NCI-H1694 (cell line): Measurements from ENCODE around the gene GRIN2A.
A peak's percentile ranks its signal among the peaks of the same experiment; 100 is the strongest.

Source experiments
- DNase-seq: peaks from one replicate; lab custom pipeline; 2025; lab: John Stamatoyannopoulos, UW

Gene GRIN2A

DNA sequence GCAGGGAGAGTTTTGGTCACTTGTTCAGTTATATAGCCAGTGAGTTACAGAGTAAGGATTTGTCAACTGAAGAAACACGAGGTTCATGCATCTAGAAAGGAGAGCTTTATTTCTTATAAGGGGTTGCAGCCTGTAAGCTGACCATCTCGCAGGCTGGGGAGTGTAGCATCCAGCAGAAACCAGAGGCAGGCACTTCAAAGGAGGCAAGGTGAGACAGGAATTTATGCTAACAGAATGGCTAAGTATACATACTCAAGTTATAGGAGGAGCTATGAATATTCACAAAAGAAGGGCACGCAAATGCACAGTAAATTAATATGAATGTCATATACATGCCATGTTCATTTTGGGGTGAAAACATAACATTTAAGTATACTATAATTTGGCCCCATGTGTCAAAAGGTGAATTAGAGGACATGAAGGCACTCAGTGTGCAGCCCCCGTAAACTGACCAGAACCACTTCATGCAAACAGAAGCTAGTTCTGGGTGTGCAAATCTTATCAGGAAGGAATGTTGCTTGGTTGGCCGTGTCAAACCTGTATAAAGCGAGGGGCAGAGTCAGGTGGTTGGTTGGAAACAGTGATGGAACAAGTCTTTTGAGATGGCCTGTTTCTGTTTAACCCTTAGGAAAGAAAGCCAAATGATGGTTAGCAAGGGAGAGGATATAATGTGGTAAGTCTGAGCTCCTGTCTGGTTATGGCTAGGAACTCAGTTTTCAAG, 97.0 kb downstream of the GRIN2A start:
- DNase-seq = no peak

DNA sequence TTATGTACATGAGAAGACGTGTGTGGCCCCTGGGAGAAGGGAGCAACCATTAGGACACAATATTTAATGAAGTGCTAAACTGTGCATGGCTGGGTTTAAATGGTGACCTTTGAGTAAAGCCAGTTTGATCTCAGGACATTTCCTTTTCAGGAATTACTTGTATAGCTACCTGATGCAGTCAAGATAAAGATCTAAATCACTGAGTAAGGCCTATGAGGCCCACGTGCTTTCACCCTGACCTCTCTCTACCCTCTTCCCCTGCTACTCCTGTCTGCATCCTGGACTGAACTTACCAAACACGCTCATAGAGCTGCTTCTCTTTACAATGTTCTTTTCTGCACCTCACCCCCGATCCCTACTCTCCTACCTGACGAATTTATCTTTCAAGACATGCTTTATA, 98.9 kb downstream of the GRIN2A start:
- DNase-seq = no peak

DNA sequence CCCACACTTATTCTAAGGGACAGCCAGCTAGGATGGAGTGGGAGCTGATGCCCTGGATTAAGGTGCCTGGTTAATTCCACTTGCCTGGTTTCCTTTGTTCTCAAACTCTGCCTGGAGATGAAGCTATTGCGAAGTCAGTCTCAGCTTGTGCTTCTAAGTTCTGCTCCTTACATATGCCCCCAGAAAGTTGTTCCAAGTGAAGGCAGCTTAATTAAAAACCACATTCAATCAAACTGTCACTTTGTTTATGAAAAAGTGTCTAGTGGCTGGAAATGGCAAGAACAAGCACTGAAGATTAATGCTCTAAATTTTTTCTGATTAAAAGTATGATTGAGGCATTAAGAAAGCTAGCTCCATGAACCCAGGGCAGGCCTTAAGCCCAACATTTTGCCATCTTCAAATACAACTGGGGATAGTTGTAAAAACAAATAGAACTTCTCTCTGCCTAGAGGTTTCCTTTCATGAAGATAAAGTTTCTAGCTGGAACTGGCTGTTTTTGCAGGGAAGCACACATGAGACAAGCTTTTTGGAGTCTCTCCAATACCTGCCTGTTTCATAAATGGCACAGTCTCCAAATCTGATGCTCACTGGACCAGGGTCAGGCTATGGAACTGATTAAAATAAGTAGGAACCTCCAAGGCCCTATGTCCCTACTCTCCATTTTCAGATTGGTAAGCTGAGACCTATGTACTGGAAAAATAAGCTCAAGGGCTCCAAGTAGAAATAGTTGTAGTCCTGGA, 100.9 kb downstream of the GRIN2A start:
- DNase-seq = no peak

DNA sequence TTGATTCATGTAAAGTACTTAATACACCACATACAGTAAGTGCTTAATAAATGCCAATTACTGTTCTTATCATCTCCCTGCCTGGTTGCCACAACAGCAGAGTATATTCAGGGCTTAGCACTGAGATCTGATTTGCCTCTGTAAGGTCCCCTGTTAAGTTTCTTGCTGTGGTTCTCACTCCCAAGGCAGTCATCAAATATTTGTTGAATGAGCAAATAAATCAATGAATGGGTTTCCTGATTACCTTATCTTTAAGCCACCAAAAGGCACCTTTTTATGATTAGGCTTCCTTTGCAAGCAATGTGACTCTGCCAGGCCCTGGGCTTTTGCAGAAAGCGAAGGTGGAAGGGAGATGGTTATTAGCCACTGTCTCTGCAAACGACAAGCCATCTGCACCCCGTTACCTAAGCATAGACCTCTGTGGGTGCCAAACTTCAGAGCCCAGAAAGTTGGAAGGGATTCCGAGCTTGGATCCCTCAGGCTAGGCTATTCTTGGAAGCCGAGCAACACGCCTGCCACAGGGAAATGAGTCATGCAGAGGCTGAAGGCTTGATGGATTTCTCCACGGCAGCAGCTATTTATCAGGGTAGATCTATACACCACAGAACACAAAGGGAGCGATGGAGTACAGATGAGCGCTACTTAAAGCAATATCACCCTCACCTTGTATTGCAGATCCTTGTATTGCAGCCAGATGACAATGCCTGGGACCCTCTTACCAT, 102.0 kb downstream of the GRIN2A start:
- DNase-seq = no peak

DNA sequence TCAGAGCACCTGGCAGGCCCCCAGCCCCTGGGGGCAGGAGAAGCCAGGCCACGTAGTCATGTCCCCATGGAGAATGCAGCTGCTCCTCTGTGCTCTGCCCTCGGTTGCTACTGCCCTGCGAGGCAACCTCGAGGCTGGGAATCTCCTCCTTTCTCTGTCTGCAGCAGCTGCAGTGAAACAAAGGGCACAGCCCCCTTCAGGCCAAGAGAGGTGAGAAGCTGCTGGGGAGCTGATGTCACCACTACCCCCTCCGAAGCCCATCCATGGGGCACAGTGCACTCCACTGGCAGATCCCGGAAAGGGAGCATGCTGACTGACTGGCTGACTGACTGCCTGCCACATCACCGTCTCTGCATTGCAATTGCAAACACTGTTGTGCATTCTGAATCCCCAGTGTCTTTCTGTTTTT, 103.7 kb downstream of the GRIN2A start:
- DNase-seq = peak; percentile 16

DNA sequence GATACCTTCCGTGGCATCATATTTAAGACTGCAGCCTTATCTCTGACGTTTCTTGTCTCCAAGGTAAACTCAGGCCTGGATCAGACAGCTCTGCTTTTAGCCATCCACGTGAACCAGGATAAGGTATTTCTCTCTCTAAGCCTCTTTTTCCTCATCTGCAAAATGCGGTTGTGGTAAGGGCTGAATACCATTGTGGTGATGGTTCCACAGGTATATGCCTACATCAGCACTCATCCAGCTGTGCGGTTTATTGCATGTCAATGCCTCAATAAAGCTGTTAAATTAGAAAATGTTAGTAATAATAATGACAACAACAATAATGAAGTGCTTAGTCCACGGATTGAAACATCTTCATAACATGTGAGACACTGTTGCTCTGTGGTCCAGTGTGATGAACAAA, 104.4 kb downstream of the GRIN2A start:
- no peak for DNase-seq

DNA sequence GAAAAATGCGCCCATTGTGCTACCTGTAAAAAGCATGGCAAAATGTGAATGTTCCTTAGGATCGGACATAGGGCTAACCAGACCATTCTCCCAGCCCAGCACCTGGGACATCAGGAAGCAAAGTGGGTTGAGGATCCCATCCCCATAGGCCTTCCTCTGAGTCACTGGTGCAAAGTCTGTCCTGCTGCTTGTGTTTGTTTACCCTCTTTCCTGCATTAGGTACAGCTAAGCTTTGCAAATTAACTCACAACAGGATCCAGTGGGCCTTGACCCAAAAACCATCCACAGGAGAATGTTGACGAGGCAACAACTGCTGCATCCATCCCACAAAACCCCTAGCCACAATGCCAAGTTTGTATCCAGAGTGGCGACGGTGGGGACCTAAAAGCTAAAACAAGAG, 106.2 kb downstream of the GRIN2A start:
- no peak for DNase-seq

DNA sequence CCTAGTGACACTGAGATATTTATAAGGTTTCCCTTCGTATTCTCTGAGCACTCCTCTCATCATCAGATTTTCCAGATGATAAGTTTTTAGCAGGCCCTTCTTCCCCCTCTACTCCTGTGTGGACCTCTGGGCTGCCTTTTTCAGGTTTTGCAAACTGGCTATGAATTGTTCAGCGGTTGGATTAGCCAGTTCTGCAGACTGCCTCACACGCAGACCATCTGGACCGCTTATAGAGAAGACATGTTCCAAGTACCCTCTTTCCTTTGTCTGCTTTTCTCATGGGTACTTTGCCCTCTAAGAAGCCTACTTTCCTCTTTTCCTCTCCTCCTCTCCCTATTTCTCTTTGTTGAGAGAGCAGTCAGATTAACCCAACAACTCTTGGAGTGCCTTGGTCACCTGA, 111.6 kb downstream of the GRIN2A start:
- DNase-seq = no peak

DNA sequence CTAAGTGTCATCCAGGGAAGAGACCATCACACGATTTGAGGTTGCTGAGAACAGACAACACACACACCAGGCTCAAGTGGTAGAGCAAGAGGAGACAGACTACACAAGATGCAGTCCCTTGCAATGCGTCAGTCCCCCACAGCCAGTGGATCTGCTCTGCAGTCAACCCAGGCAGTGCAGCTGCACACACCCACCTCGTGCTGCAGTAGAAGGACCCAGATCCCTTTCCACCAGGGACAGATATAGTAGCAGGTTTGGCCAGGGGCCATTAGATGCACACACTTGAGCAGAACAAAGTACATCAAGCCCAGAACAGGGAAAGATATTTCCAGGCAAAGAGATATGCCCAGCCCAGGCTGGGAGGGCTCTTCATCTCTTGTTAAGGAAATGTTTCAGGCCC, 112.9 kb downstream of the GRIN2A start:
- DNase-seq = no peak

DNA sequence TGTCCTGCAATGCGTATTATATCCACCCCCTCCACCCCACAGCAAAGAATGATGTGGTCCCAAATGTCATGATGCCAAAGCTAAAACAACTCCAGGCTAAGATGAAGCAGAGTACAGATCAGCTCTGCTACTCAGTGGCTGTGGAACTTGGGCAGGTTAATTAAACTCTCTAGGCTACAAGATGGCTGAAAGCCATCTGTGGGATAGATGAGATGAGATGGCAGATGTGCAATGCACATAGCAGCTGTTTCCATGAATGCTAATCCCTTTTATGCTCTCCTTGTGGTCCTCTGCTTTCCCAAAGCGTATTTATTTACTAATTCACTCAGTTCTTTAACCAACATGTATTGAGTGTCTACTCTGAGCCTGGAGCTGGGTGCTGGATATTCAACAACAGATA, 114.4 kb downstream of the GRIN2A start:
- peak; percentile 77 for DNase-seq

DNA sequence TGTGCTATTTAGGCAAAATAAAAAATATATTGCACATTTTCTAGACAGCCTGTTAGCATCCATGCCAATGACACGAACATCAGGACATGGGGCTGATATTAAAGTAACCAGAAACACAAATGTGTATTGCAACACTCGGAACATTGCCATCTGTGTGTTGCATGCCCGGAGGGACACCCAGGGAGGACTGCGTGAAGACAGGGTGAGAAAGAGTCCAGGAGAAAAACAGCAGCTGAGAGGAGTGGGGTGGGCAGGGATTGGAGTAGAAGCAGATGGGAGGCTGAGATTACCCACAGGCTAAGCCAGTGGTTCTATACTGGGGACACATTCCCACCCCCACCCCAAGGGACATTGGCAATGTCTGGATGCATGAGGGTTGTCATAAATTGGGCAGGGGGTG, 114.8 kb downstream of the GRIN2A start:
- DNase-seq = peak; percentile 47

DNA sequence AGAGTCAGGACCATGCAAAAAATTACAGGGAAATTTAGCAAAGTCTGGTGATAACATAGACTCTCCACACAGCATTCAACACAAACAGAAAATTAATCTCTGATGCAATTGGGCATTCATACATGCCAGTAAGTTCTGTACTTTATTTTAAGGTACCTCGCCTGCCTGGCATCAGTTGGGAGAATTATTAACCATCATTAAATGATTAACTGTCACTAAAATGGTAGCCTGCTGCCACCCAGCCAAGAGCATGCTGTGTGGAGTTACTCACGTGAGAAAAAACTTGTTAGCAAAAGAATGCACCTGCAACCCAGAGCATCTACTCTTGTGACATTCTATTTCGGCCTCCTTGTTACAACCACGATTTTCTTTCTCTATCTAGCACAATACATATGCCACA, 117.2 kb downstream of the GRIN2A start:
- no peak for DNase-seq

DNA sequence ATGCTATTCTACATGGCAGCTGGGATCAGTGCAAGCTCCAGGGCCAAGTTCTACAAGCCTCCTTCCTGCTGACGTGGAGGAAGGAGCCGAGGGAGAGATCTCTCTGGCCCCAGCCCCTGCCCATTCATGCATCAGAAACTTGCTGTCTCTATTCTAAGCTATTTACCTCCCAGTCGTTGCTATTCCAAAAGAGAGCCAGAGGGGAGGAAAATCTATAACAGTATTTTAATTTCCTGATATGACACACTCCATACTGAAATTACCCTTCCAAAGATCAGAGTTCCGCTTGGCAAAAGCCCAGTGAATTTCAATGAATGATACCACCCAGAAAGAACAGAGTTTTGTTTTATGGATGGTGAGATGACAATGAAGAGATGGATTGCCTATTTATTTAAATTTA, 133.4 kb downstream of the GRIN2A start:
- no peak for DNase-seq

DNA sequence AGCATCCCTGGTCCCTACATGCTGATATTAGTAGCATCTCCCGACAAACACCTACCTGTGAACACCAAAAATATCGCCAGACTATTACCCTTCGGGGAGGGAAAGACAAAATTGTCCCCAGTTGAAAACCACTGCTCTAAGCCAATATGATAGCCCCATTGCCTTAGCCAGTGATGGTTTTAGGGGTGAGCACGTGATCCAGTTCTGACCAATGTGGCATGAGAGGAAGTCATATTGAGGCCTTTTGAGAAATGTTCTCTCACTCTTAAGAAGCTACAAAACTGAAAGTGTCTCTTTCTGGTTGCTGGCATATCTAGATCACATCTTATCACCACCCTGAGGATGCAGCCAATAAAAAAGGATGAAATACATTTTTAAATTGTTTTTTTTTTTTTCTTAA, 136.3 kb downstream of the GRIN2A start:
- no peak for DNase-seq

DNA sequence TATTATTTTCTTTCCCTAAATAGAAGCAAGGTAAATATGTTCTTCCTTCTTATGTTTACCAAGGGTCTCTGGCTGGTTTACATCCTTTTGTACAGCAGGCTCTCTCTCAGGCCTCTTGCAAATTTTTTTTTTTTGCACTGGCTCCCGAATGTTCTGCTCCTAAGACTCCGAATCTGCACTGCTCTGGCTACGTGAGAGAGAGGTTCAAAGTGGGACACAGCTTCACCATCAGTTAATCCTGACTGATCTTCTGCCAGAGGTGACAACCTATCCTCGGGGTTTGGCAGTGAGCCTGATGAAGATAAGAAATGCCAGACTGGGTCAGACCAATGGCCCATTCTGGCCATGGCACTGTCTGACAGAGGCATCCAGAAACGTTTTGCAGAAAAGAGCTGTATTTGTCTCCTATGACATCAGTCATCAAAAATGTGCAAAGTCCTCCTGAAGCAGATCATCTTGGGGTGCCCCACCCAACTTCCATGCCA, 136.9 kb downstream of the GRIN2A start:
- DNase-seq = no peak

DNA sequence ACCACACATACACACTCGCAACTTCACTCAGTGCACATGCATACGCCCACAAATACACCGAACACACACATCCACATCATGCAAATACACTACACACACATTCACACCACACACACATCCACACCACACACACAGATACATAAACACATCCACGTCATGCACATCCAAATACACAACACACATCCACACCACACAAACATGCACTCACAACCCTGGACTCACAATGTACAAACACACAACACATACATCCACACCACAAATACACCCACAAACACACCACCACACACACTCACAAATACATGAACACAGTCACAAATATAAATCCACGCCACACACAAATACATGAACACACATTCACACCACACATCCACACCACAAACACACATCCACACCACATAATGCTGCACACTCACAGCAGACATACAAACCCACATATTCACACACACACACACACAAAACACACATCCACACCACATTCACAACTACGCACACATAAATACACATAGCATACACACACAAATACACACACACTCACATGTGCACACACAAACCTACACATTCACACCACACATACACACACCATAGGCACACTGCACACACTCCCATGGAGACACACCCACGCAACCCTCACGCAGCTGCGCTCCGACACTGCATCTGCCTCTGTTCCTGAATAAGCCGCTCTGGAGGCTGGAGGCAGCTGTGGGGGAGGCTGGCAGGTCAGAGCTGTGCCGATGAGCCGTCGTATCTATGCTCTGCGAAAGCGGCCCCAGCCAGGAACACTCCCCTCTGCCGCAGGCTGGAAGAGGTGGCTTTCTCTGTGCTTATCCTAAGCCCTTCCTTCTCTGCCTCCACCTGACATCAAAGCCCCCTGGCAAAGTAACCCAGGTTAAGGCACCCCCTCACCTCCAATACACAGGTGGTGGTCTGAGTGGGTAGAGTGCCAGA, 141.8 kb downstream of the GRIN2A start:
- DNase-seq = no peak

DNA sequence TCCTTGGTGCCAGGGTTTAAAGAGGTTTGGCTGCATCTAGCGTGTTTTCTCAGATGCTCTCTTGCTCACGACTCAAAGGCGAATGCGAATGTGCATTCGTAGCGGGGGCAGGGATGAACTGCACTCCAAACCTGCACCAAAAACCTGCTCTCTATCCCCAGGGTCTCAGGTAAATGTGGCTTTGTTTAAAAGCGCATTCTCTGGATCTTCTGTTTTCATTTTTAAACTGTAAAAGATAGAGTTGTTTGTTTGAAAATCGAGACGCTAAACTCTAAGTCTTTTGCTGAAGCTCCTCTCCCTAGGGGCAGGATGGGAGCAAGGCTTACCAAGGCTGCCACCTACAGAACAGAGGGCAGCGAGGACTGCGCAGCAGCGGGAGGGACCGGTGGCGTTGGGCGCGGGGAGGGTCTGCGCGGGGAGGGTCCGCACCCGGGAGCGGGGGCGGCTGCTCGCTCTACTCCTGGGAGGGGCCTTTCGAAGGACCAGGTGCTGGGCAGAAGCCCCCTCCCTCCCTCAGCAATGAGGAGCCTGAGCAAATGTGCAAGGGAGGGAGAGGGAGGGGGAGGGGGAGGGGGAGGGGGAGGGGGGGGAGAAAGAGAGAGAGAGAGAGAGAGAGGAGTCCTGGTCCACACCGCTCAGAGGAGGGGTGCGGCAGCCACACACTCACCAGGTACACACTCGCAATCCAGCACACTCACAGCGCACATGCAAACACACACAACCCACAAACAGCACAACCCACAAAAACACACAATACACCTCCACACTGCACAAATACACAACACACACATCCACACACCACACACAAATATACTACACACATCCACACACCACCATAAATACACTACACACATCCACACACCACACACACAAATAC, 142.8 kb downstream of the GRIN2A start:
- DNase-seq = no peak

DNA sequence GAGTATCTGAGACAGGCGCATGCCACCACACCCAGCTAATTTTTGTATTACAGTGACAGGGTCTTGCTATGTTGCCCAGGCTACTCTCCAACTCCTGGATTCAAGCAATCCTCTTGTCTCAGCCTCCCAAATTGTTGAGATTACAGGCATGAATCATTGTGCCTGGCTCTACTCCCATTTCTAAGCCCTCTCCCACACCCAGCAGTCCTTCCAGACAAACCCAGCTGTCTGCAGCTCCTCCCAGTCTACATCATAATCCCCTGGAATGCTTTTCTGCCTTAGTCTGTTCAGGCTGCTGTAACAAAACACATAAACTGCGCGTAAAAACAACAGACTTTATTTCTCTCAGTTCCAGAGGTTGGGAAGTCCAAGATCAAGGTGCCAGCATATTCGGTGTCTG, 144.5 kb downstream of the GRIN2A start:
- DNase-seq = no peak

DNA sequence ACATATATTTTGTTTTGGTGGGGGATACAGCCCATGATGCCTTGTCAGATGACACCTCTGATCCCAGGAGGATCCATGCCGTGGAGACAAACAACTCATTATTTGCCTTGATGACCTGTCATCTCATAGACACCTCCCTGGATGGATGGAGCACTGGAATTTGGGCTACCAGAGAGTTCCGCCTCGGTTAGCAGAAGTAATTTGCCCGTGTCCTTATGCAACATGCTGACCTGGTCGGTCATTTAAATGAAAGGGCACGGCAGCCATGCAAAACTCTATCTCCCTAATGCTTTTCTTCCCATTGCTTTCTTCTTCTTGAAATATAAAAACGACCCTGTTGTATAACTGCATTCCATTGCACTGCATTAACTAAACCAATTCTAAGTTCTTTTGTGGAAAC, 145.3 kb downstream of the GRIN2A start:
- DNase-seq = no peak

DNA sequence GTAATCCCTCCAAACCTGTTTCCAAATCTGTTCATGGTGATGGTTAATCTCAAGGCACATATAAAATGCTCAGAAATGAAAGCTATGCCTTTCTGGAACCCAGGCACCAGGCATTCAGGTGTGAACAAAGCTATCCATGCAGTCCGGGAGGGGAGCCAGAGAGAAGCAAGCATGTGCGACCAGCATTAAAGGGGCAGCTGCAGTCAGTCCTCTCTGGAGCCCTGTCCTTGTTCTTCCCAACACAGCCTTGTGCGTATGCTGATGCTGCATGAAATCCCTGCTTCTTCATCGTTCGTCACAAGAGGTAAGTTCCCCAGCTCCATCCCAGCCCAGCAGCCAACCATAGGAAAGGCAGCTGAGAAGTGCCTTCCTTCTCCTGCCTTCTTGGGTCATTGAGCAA, 148.7 kb downstream of the GRIN2A start:
- DNase-seq = no peak

DNA sequence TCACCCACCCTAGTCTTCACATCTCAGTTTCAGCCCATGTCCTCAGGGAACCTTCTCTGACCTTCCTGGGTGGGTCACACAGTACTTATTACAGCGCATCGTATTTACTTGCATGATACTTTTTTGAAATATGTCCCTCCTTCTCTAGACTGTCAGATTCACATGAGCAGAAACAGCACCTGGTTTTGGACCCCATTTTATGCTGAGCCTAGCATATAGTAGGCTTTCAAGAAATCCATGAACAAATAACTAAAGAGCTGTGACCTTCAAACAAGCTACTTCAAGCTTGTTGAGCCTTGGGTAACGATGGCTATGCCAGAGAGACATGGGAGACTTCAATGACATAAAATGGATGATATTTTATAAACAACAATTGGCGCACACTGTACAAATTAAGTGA, 150.3 kb downstream of the GRIN2A start:
- DNase-seq = no peak
